ENCODE measurements around the gene FAM53A.
"Not testable (repeated sequence)": the region's sequence is repeated elsewhere in the genome, so short reads cannot be mapped to it uniquely, and the experiment has no call there.

Gene FAM53A

DNA sequence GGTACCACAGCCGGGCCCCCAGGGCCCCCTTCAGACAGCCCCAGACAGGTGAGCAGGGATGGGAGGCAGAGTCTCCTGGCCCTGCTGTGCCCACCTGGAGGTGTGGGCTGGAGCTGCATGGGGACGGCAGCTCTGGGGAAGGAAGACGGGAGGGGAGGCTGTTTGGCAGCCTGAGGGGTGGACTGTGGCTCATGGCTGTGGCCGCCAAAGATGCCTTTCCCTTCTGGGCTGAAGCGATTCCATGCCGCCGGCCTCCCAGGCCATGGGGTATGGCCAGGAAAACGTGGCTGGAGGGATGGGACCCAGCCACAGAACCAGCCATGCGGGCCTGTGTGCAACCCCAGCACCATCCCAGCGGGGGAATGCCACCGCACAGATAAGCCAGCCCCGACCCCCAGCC, 65.7 kb downstream of the FAM53A start:
- DNase-seq: no peak

DNA sequence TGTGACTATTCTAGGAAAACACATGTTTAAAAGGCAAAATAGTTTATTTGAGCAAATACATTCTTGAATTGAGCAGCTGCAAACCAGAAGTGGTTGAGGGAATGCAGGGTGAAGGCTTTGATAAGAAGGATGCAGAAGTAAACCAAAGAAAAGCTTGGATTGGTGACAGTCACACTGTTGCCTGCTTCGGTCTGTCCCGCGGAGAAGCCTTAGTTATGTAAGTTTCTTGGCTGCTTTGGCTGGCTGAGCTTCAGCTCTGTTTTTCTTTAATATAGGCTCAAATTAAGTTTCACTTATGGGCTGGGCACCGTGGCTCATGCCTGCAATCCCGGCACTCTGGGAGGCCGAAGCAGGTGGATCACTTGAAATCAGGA, 67.6 kb downstream of the FAM53A start:
- no peak for DNase-seq

DNA sequence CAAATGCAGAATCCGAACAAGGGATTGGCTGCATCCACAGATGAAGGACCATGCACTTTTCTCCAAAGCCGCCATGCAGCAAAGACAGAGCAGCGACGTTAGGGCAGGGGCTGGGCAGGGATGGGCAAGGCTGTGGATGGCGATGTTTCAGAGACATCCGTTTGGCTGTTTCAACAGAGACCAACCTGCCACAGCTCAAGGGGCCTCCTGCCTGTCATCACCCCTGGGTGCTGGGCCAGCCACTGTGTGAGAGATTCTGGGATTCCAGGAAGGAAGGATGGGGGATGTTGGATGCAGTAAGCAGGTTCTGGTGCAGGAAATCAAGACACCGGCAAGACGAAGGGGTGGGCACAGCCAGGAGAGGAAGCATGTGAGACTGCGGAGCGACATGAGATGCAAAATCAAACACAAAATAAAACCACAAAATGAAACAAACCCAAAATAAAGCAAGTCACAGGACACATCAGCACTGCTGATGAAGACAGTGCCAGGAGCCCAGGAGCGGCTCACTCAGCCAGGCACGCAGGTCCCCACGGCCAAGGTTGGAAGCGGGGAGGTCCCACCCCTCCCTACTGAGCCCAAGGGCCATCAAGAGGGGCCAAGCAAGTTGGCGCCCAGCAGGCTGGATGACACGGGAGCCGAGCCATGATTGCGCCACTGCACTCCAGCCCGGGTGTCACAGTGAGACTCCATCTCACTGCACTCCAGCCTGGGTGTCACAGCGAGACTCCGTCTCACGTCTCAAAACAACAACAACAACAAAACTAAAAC, 68.1 kb downstream of the FAM53A start:
- no peak for DNase-seq

DNA sequence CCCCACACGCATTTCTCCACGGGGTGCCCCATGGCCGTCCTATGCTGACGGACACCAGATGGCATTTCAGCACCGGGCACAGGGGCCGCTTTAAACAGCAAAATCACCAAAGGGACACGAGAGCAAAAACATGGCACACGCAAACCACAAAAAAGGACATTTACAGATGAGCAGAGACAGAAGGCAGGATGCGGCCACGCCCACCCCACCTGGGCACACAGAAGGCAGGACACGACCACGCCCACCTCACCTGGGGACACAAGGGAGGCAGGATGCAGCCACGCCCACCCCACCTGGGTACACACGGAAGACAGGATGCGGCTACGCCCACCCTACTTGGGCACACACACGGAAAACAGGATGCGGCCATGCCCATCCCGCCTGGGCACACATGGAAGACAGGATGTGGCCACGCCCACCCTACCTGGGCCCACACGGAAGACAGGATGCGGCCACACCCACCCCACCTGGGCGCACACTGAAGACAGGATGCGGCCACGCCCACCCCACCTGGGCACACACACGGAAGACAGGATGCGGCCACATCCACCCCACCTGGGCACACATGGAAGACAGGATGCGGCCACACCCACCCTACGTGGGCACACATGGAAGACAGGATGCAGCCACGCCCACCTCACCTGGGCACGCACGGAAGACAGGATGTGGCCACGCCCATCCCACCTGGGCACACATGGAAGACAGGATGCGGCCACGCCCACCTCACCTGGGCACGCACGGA, 69.1 kb downstream of the FAM53A start:
- DNase-seq: no peak

DNA sequence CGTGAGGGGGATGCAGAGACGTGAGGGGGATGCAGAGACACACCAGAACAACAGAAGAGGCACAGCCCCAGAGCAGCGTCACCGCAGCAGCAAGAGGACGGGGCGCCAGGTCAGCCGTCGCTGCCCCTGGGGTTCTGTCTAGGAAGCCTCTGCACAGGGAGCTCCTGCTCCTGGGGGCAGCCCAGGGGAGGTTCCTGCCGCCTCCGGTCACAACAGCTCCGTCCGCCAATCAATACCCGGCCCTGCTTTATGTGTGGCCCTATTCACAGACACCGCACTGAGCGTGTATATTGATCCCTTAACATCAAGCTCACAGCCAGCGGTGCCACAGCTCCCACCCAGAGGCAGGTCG, 69.6 kb downstream of the FAM53A start:
- no peak for DNase-seq

DNA sequence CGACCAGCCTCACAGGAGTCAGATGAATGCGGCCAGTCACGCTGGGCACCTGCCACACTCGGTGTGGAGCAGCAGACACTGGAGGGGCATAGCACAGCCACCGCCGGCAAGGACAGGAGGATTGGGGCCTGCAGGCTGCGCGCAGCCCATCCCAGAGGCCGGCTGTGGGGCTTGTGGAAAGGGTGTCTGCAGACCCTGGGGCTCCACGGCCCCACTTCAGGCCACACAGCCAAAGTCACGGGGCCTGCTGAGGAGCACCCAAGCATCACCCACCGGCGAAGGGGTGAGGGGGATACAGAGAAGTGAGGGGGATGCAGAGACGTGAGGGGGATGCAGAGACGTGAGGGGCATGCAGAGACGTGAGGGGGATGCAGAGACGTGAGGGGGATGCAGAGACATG, 70.1 kb downstream of the FAM53A start:
- no peak for DNase-seq

DNA sequence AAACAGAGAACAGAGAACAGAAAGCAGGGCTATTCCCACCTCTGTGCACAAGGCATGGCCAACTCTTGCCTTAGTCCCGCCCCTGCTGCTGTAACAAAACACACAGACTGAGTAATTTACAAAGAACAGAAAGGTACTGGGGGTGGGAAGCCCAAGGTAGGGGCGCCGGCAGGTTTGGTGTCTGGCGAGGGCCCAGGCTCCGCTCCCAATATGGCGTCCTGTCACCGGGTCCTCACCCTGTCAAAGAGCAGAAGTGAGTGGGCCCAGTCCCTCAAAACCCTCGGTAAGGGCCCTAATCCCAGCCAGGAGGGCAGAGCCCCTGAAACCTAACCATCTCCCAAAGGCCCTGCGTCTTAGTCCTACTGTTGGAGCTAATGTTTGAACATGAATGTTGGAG, 71.0 kb downstream of the FAM53A start:
- DNase-seq: no peak

DNA sequence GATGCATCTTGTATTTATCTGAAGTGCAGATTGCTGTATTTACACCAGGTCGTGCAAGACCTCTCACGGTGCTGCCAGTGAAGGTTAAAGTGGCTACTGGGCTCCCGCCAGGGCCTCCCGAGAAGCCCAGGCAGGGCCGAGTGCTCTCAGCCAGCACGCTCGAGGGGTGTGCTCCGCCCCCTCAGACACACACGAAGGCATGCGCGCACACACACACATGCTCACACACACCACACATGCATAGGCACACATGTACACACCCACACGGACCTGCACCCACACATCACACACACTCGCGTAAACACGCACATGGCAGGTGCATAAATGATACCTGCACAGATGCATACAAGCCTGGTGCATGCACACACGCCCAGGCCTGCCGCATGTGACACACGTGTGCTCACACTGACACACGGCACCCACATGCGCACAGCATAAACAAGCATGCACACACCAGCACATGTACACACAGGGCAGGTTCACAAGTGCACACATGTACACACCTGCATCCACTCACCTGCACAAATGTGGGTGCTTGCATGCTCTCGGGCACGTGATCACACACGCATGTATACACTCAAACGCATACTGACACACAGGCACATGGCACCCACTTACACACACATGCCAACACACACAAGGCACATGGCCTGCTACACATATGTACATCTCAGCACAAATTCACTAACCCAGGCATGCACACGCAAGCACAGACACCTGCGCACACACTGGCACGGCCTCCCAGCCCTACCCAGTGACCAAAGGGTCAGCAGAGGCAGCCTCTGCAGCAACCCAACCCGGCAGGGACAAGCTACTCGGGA, 71.6 kb downstream of the FAM53A start:
- no peak for DNase-seq

DNA sequence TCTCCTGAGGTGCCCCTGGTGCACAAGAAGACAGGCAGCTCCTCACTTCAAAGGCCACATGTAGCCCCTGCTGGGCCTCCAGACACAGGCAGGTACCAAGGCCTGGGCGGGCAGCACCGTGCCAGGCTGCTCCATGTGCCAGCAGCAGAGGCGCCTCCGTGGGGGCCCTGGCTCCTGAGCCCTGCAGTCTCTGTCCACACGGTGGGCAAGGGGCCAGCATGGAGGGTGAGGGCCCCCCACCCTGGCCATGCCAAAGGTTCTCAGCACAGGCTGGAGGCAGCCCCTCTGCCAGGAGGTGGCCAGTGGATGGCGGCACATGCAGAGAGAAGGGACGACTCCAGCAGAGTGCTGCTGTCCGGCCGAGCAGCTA, 72.6 kb downstream of the FAM53A start:
- no peak for DNase-seq

DNA sequence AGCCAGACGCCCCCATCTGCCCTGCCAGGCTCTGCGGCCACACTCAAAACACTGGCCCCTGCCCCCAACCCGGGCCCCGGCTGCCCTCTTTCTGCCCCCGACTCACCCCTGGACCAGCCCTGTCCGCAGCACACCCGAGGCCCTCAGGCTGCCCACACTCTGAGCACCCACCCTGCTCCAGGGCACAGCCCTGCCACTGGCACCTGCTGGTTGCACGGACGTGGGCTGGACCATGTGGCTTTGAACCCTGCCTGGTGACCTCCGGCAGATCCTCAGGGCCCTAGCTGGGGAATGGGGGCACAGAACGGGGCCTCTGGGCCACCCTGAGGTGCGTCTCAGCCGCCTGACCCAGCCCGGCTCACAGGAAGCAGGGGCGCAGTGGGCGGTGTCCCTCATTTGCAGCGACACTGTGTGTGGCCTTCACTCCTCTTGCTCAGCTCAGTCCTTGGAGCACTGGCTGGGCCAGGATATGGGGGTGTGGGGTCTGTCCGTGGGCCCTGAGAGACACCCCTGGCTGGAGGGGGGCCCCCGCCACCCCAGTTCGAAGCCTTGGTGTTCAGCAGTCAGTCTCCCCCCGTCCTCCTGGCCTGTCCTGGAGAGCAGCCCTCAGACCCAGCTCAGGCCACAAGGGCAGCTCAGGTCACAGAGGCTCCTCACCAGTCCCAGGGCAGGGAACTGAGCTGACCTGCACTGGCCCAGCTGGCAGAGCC, 73.2 kb downstream of the FAM53A start:
- no peak for DNase-seq

DNA sequence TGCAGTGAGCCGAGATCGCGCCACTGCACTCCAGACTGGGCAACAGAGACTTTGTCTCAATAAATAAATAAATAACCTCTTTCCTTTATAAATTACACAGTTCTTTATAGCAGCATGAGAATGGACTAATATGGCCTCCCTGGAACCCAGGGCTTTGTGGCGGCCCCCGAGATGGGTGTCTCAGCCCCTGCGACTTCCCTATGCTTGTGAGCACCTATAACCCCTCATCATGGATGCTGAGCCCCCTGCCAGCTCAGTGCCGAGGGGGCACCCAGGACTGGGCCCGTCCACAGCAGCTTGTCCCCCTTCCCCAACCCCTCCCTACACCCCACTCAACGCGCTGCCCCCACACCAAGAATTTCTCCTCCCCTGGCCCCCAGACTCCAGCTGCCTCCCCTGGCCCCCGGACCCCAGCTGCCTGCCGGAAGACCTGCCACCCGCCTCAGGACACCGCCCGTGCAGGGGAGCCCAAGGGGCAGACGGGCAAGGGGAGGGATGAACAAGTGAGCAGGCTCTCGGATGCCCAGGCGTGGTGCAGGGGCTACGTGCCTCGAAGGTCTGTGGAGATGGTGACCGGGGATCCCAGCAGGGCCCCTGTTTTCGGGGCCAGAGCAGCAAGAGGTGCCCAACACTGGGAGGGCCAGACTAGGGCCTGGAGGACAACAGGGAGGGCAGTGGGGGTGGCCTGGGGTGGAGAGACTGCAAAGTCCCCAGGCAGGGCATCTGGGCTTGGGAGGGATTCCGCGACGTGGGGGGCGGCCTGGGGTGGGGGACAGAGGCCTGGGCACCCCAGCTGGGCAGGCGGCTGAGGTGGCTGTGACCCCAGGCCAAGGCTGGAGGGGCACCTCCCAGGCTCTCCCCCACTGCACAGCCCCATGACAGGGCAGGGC, 74.0 kb downstream of the FAM53A start:
- no peak for DNase-seq

DNA sequence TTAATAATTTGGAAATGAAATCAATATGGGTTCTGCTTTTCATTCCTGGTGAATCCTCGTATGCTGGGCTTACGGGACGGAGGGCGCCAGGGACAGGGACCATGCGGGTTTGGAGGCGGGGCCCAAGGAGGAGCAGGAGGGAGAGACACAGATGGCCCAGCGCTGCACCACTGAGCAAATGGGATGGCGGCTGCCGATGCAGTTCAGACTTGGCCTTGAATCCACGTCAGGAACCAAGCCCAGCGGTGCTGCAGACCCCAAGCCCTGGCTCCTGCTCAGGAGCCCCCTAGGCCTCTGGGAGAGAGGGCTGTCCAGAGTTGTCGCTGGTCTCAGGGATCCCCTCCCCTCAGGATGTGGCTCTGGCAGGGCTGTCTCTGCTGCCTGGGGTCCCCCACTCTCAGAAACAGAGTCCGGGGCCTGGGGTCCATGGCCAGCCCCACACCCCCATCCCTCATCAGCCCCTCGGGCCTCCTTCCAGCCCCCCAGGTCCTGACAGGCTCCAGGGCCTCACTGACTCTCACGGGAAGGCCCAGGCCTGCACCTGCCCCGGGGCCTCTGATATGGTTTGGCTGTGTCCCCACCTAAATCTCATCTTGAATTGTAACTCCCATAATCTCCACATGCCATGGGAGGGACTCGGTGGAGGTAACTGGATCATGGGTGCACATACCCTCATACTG, 75.2 kb downstream of the FAM53A start:
- no peak for DNase-seq

DNA sequence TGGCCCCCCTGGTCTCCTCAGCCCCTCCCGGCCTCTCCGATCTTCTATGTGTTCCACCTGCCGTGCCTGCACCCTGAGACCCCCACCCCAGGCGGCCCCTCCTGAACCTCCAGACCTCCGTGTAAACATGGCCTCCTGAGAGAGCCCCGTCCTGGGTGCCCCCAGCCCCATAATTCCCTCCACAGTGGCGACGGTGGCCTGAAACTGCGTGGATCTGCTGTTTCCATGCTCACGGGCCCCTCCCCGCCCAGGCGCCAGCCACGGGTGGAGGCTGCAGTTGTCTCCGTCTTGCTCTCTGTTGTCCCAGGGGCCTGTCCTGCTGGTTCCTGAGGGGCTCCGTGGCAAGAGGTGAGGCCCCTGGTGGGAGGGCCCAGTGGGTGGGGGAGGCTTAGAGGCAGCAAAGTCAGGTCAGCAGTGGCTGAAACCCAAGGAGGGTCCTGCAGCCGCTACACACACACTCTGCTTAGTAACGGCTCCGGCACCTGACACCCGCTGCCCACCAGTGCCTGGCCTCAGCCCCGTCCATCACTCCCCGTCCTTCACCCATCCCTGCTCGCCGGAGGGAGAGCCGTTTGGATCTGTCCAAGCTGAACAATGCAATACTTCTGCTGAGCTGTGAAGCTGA, 75.8 kb downstream of the FAM53A start:
- DNase-seq: no peak

DNA sequence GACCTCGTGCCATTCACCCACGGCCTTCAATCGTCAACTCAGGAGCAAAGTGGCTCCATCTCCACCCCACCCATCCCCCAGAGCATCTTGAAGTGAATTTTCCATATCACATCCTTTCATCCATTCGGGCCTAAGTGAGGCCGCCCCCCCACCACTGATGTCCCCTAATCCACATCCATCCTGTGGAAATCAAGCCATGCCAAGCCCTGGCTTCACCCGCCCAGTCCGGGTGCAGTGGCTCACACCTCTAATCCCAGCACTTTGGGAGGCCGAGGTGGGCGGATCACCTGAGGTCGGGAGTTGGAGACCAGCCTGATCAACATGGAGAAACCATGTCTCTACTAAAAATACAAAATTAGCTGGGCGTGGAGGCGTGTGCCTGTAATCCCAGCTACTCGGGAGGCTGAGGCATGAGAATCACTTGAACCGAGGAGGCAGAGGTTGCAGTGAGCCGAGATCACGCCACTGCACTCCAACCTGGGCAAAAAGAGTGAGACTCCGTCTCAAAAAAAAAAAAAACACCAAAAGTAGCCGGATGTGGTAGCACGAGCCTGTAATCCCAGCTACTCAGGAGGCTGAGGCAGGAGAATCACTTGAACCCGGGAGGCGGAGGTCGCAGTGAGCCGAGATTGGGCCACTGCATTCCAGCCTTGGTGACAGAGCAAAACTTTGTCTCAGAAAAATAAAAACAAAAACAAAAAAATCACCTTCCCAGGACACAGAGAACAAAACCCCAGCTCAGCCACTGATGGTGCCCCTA, 76.5 kb downstream of the FAM53A start:
- DNase-seq: not testable (repeated sequence)

DNA sequence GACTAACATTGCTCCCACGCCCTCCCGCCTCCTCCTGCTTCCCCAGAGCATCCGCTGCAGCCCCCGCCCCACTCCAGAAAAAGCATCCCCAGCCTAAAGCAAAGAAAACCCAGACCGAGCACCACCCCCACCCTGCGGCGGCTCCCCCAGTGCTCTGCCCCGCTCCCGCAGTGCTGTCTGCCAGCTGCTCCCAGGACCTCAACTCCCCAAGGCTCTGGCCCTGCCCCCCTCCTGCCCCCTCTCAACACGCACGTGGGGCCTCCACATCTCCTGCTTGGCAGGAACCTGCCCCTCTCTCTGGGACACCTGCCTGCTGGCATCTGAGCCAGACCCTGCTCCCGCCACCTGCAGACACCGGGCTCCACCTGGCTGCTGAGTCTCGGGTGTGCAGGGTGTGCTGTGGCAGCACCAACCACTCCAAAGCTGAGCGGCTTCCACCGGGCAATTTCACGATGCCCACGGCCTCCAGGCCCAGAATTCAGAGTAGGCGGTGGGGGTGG, 79.4 kb downstream of the FAM53A start:
- DNase-seq: no peak

DNA sequence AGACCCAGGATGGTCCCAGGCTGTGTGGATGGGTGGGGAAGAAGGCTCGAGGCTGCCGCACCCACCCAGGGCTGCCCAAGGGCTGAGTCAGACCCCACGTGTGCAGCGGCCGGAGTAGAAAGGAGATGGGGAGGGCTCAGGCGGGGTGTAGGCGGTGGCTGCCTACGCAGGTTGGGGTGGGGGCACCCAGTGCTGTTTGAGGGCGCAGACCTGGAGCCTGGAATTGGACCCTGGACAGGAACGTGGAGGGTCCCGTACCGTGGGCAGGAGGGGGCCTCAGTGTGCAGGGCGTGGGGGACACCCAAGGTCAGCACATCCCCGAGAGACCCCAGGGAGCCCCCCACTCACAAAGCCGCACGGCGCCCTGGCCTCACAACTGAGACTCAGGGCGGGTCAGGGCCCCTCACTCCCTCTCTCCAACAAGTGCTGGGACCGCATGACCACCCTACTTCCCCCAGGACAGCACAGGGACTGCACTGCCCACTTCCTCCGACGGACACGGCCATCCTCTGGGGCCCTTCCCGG, 79.9 kb downstream of the FAM53A start:
- DNase-seq: no peak

DNA sequence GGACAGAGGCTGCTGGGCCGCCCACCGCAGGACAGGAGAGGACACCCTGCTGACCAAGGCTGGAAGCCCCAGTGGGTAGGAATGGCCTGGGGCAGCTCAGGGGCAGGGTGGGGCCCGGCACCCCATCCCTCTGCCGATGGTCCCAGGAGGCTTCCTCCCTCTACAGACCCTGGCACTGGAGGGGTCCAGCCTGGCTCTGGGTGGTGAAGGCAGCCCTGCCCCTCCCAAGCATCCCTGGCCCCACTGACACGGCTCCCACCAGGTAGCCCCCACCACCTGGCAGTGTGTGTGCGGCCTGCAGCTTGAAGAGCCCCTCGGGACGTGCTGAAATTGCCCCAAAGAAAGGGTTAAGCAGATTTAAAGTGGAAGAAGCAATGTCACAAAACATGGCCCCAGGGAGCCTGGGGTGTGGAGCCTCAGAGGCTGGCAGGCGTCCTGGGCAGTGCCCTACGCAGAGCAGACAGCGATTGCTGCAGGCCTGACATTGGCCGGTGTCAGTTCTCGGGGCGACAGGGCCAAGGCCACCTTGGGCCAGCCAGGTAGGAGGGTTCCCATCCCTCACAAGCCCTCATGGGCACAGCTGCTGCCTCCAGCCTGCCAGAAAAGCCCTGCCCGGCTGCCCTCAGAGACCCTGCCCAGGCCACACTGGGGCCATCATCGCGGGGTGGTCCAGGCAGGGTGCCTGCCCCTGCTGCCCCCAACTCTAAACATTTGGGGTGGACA, 80.5 kb downstream of the FAM53A start:
- DNase-seq: no peak

DNA sequence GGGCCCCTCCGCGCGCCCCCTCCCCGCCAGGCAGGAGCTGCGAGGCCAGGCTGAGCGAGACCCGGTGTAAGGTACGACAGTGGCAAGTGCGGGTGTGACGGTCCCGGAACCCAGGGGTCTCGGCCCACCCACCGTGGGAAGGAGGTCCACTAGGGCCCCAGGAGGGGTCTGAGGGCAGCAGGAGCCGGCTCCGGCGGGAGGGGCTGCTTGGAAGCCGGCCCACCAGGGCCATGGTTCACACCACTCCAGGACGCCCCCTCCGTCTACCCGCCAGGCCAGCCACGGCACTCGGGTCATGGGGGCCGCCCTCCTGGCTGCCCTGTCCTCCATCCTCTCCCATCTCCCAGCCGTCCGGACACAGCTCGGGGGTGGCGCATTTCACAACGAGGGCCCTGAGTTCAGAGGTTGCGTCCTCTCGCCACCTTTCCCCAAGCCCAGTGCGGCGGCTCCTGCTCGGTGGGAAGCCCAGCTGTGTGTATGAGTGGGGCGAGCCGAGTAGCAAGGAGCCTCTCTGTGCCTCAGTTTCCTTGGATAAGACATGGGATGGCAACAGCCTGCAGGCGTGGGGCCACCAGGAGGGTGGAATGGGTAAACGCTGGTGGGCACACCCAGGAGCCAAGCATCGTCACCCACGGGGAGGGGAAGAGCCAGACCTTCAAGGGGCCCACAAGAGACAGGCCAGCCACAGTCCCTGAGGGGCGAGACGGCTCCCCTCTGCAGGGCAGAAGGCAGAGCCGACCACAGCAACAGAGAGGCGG, 81.3 kb downstream of the FAM53A start:
- DNase-seq: no peak
